OCI-M1 (cell line): ENCODE measurements around the gene OR2G6.

ENCODE experiments used
- DNase-seq: peaks from one replicate; lab custom pipeline; 2025; lab: John Stamatoyannopoulos, UW

Gene OR2G6

GRCh38 chr1:248576260-248576980, 68.5 kb downstream of the OR2G6 start:
- DNase-seq, result no peak
